ENCODE results near the gene ZBTB33. TPM values are rescaled to one million over a fixed set of nuclear protein-coding genes. Genes with fewer than 3 reads are reported as not detected.

The ZBTB33 gene
- total and polyA plus RNA-seq, 10 donors: 4.7 to 23.7 (median 17.4) TPM

GRCh38 chrX:120269373-120270035 lies 18.9 kb downstream of the ZBTB33 start:
- Histone ChIP-seq H3K36me3 (no peaks in the 10 kb centered on the region), H3K9me3 (no peaks in the 10 kb centered on the region), H3K27ac (peak overlapping the region in 3 of 8 donors; percentile 3 to 37 (median 26)), H3K27me3 (replicated peaks in 1 of 7) (peaks cover 0 to 3% (median 0%) of the 10 kb centered on the region in 7 donors), H3K4me3 (no peak overlapping the region), H3K4me1 (no peaks in the 10 kb centered on the region)
- intact Hi-C loops (cut with DNase I; ENCODE audit: low total_unique reads): no loop called here
- TF ChIP-seq POLR2AphosphoS5 (IDR thresholded peaks at IDR 0.05): no peak
- TF ChIP-seq CTCF (IDR thresholded peaks at IDR 0.05 in 8 of 11, conservative IDR thresholded peaks at IDR 0.05 in 3 of 11): no peak
- TF ChIP-seq POLR2A (IDR thresholded peaks at IDR 0.05): no peak
- no peak for DNase-seq
- WGBS, 5 donors: 32 to 56% (median 43%) methylated on average over 1 of the region's 1 CpG

GRCh38 chrX:120270567-120270966 lies 20.0 kb downstream of the ZBTB33 start:
- TF ChIP-seq POLR2AphosphoS5 (IDR thresholded peaks at IDR 0.05) (no peak), POLR2A (IDR thresholded peaks at IDR 0.05) (no peak), CTCF (IDR thresholded peaks at IDR 0.05 in 8 of 11, conservative IDR thresholded peaks at IDR 0.05 in 3 of 11) (no peak)

GRCh38 chrX:120271218-120271617 lies 20.6 kb downstream of the ZBTB33 start:
- peaks cover 0 to 3% (median 0%) of the 10 kb centered on the region in 7 donors for H3K27me3 ChIP-seq (replicated peaks in 1 of 7)
- TF ChIP-seq POLR2A (IDR thresholded peaks at IDR 0.05): no peak
- no peak for TF ChIP-seq POLR2AphosphoS5 (IDR thresholded peaks at IDR 0.05)
- TF ChIP-seq CTCF (IDR thresholded peaks at IDR 0.05 in 8 of 11, conservative IDR thresholded peaks at IDR 0.05 in 3 of 11): no peak
- no peak overlapping the region for H3K27ac ChIP-seq
- 69 to 86% (median 82%) methylated on average over 2 of the region's 2 CpGs for WGBS, 5 donors
- no peak overlapping the region for H3K4me3 ChIP-seq
- H3K4me1 ChIP-seq: no peaks in the 10 kb centered on the region
- intact Hi-C loops (cut with DNase I; ENCODE audit: low total_unique reads): no loop called here
- DNase-seq: no peak
- H3K36me3 ChIP-seq: no peaks in the 10 kb centered on the region
- H3K9me3 ChIP-seq: no peaks in the 10 kb centered on the region

More at GRCh38 chrX:120270567-120270966, 20.0 kb downstream of the ZBTB33 start:
- no peaks in the 10 kb centered on the region for H3K4me1 ChIP-seq
- peaks cover 0 to 3% (median 0%) of the 10 kb centered on the region in 7 donors for H3K27me3 ChIP-seq (replicated peaks in 1 of 7)
- no peaks in the 10 kb centered on the region for H3K36me3 ChIP-seq
- H3K4me3 ChIP-seq: no peak overlapping the region
- DNase-seq: no peak
- H3K27ac ChIP-seq: no peak overlapping the region
- intact Hi-C loops (cut with DNase I; ENCODE audit: low total_unique reads): no loop called here
- H3K9me3 ChIP-seq: no peaks in the 10 kb centered on the region
- WGBS, 5 donors: 72 to 100% (median 92%) methylated on average over 2 to 4 of the region's 4 CpGs

GRCh38 chrX:120274145-120274544 lies 23.5 kb downstream of the ZBTB33 start:
- Histone ChIP-seq H3K36me3 (no peaks in the 10 kb centered on the region), H3K4me3 (no peak overlapping the region), H3K27me3 (replicated peaks in 1 of 7) (peaks cover 0 to 3% (median 0%) of the 10 kb centered on the region in 7 donors), H3K9me3 (no peaks in the 10 kb centered on the region), H3K4me1 (no peaks in the 10 kb centered on the region), H3K27ac (no peak overlapping the region)
- no peak for TF ChIP-seq POLR2AphosphoS5 (IDR thresholded peaks at IDR 0.05)
- TF ChIP-seq POLR2A (IDR thresholded peaks at IDR 0.05): no peak
- TF ChIP-seq CTCF (IDR thresholded peaks at IDR 0.05 in 8 of 11, conservative IDR thresholded peaks at IDR 0.05 in 3 of 11): no peak
- intact Hi-C loops (cut with DNase I; ENCODE audit: low total_unique reads): no loop called here
- whole genome bisulfite sequencing, 5 donors: 49 to 85% (median 76%) methylated on average over 2 of the region's 2 CpGs
- no peak for DNase-seq
